ENCODE results near the gene CDC37. TPM values are rescaled to one million over a fixed set of nuclear protein-coding genes. Genes with fewer than 3 reads are reported as not detected.
"Not testable (repeated sequence)": the region's sequence is repeated elsewhere in the genome, so short reads cannot be mapped to it uniquely, and the experiment has no call there.

Gene CDC37
- total and polyA plus RNA-seq, 2 donors: 130 to 313 TPM

DNA sequence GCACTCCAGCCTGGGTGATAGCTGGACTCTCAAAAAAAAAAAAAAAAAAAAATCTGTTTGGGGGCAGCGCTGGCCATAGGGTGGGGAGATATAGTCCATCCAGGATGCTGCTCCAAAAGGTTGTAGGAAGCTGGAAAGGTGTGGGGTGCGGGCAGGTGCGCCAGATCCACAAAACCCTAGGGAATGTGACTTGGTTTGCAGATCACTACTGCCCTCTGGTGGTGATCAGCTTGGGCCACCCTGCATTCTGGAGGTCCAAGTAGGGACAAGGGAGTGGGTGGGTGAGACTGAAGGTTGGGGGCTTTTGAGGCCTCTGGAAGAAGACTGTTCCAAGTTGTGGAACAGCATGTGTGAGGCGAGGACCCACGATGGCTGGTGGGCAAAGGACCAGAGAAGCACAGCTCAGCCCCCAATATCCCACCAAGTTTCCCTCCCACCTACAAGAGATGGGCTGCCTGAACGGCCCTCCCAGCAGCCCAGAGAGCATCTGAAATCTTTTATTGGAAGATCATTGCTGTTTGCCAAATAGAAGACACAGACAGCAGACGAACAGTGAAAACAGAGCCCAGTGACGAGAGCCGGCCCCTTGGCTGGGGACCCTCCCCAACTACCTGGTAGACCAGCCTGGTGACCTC lies 12.6 kb downstream of the CDC37 start:
- WGBS: 73% methylated on average over 9 of the region's 9 CpGs
- Histone ChIP-seq H3K27me3 (ENCODE audit: control insufficient read depth in 2 of 2, insufficient read depth in 1 of 2, low read length in 1 of 2) (no peaks in the 10 kb centered on the region), H3K27ac (ENCODE audit: low read depth in 1 of 2, low read length in 1 of 2) (no peak overlapping the region), H3K4me1 (ENCODE audit: control insufficient read depth in 2 of 2, insufficient read depth in 2 of 2, low read length in 2 of 2) (peaks cover 0 to 12% of the 10 kb centered on the region in 2 donors), H3K36me3 (ENCODE audit: control insufficient read depth in 2 of 2, insufficient read depth in 2 of 2, low read length in 1 of 2) (peaks cover 44 to 50% of the 10 kb centered on the region in 2 donors), H3K9me3 (ENCODE audit: control insufficient read depth in 2 of 2, insufficient read depth in 1 of 2, low read length in 1 of 2) (no peaks in the 10 kb centered on the region), H3K4me3 (ENCODE audit: low read length in 2 of 2) (no peak overlapping the region)
- peak in 4 of 9 donors; percentile 63 to 80 (median 72) for DNase-seq (ENCODE audit: low read depth in 6 of 9, low spot score in 9 of 9)

DNA sequence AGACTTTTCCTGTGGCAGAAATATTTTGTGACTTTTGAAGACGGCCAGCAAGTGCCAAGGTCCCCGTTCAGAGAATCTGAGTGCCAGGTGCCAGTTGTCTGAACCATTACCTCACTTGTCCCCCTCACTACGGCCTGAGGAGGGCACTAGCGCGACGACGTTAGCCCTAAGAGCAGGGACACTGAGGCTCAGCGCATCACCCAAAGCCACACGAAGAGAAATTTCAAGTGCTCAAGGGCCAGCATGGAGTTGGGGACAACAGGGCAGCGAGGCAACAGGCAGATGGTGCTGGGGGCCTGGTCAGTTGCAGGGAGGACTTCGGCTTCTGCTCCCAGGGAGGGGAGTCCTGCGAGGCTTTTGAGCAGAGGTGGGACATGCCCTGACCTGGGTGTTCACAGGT lies 13.5 kb downstream of the CDC37 start:
- no peak overlapping the region for H3K4me3 ChIP-seq (ENCODE audit: low read length in 2 of 2)
- H3K27ac ChIP-seq (ENCODE audit: low read depth in 1 of 2, low read length in 1 of 2): no peak overlapping the region
- H3K27me3 ChIP-seq (ENCODE audit: control insufficient read depth in 2 of 2, insufficient read depth in 1 of 2, low read length in 1 of 2): no peaks in the 10 kb centered on the region
- WGBS: 77% methylated on average over 12 of the region's 12 CpGs
- H3K9me3 ChIP-seq (ENCODE audit: control insufficient read depth in 2 of 2, insufficient read depth in 1 of 2, low read length in 1 of 2): no peaks in the 10 kb centered on the region
- peaks cover 38 to 41% of the 10 kb centered on the region in 2 donors for H3K36me3 ChIP-seq (ENCODE audit: control insufficient read depth in 2 of 2, insufficient read depth in 2 of 2, low read length in 1 of 2)
- no peak for DNase-seq (ENCODE audit: low read depth in 6 of 9, low spot score in 9 of 9)
- H3K4me1 ChIP-seq (ENCODE audit: control insufficient read depth in 2 of 2, insufficient read depth in 2 of 2, low read length in 2 of 2): peaks cover 0 to 12% of the 10 kb centered on the region in 2 donors

DNA sequence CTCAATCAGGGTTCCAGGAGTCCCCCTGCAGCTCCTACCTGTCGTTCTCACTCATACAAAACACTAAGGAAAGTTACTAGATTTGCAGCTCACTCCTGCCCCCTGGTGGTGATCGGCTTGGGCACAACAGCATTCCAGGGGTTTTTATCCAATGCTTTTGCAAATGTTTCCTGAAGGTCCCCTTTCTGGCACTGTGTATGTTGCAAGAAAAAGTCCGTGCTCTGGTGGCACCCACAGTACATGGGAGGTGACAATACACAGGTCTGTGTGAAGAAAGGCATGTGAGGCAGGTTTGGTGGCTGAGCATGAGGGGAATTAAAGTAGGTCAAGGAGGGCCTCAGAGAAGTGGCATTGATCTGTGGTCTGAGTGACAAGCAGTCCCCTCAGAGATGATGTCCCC lies 14.4 kb downstream of the CDC37 start:
- H3K27ac ChIP-seq (ENCODE audit: low read depth in 1 of 2, low read length in 1 of 2): no peak overlapping the region
- WGBS: 4% methylated on average over 3 of the region's 3 CpGs
- H3K4me1 ChIP-seq (ENCODE audit: control insufficient read depth in 2 of 2, insufficient read depth in 2 of 2, low read length in 2 of 2): peaks cover 0 to 12% of the 10 kb centered on the region in 2 donors
- peaks cover 0 to 2% of the 10 kb centered on the region in 2 donors for H3K27me3 ChIP-seq (ENCODE audit: control insufficient read depth in 2 of 2, insufficient read depth in 1 of 2, low read length in 1 of 2)
- peak in 5 of 9 donors; percentile 66 to 84 (median 81) for DNase-seq (ENCODE audit: low read depth in 6 of 9, low spot score in 9 of 9)
- no peak overlapping the region for H3K4me3 ChIP-seq (ENCODE audit: low read length in 2 of 2)
- H3K36me3 ChIP-seq (ENCODE audit: control insufficient read depth in 2 of 2, insufficient read depth in 2 of 2, low read length in 1 of 2): peaks cover 32 to 33% of the 10 kb centered on the region in 2 donors
- H3K9me3 ChIP-seq (ENCODE audit: control insufficient read depth in 2 of 2, insufficient read depth in 1 of 2, low read length in 1 of 2): no peaks in the 10 kb centered on the region

DNA sequence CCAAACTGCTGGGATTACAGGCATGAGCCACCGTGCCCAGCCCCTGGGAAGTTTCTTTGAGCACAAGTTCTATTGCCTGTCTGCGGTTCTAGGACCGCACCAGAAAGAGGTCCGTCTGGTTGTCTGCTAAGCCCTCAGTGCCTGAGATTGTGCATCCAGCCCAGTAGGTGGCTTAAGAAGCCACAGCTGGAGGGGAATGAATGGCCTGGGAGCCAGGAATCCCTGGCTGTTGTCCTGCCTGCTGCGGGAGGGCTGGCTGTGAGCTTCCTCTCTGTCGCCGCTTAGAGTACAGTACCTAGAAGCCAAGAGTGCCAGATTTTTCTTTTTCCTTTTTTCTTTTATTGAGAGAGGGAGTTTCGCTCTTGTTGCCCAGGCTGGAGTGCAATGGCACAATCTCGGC lies 18.8 kb downstream of the CDC37 start:
- peaks cover 0 to 2% of the 10 kb centered on the region in 2 donors for H3K27me3 ChIP-seq (ENCODE audit: control insufficient read depth in 2 of 2, insufficient read depth in 1 of 2, low read length in 1 of 2)
- 96% methylated on average over 9 of the region's 9 CpGs for WGBS
- DNase-seq (ENCODE audit: low read depth in 6 of 9, low spot score in 9 of 9): no peak
- no peak overlapping the region for H3K27ac ChIP-seq (ENCODE audit: low read depth in 1 of 2, low read length in 1 of 2)
- H3K4me3 ChIP-seq (ENCODE audit: low read length in 2 of 2): no peak overlapping the region
- H3K36me3 ChIP-seq (ENCODE audit: control insufficient read depth in 2 of 2, insufficient read depth in 2 of 2, low read length in 1 of 2): no peaks in the 10 kb centered on the region
- H3K4me1 ChIP-seq (ENCODE audit: control insufficient read depth in 2 of 2, insufficient read depth in 2 of 2, low read length in 2 of 2): peaks cover 4 to 24% of the 10 kb centered on the region in 2 donors
- no peaks in the 10 kb centered on the region for H3K9me3 ChIP-seq (ENCODE audit: control insufficient read depth in 2 of 2, insufficient read depth in 1 of 2, low read length in 1 of 2)

DNA sequence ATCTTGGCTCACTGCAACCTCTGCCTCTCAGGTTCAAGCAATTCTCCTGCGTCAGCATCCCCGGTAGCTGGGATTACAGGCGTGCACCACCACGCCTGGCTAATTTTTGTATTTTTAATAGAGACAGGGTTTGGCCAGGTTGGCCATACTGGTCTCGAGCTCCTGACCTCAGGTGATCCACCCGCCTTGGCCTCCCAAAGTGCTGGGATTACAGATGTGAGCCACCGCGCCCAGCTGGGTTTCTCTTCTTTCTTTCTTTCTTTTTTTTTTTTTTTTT lies 20.2 kb downstream of the CDC37 start:
- not testable (repeated sequence) for H3K27me3 ChIP-seq (ENCODE audit: control insufficient read depth in 2 of 2, insufficient read depth in 1 of 2, low read length in 1 of 2); H3K36me3 ChIP-seq (ENCODE audit: control insufficient read depth in 2 of 2, insufficient read depth in 2 of 2, low read length in 1 of 2); DNase-seq (ENCODE audit: low read depth in 6 of 9, low spot score in 9 of 9); H3K9me3 ChIP-seq (ENCODE audit: control insufficient read depth in 2 of 2, insufficient read depth in 1 of 2, low read length in 1 of 2); H3K4me3 ChIP-seq (ENCODE audit: low read length in 2 of 2); H3K27ac ChIP-seq (ENCODE audit: low read depth in 1 of 2, low read length in 1 of 2)
- peaks cover 6 to 20% of the 10 kb centered on the region in 2 donors for H3K4me1 ChIP-seq (ENCODE audit: control insufficient read depth in 2 of 2, insufficient read depth in 2 of 2, low read length in 2 of 2)
- whole genome bisulfite sequencing: 94% methylated on average over 8 of the region's 8 CpGs

DNA sequence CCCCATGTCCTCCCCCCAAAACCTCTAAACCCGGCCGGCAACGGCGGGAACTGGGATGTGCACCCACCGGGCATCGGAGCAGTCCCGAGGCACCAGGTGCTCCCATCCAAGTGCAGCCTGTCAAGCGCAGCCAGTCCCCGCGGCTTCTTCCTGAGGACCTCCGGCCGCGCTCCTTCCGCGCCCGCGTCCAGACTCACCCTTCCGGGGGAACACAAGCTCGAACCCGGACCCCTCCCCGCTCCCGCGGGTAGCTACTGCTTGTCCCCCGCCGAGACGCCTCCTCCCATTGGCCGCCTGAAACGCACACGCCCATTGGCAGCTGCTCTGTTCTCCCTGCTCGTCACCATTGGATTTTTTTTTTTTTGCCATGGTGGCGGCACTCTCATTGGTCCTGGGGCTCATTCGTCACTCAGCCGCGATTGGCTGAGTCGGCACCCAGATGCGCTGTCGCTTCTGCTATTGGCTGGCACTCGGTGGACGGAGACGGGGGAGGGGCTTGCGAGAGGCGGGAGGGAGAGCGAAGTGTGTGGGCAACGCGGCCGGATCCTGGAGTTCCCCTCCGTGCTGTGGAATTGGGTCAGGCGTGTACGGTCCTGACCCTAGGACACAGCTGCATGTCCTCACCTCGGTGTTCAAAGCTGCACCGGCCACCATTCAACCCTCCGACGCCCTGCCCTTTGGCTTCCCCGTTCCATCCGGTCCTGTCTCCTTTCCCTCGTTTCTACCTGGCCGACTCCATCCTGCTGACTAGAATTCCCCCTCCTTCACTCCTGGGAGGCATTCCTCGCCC lies 22.8 kb downstream of the CDC37 start, which contains the start of gene TYK2:
TYK2 (minus strand) TSS at position 260 of the 790 bp plus-strand sequence. CDS start 2,166 bp downstream, outside the sequence.
- H3K27ac ChIP-seq (ENCODE audit: low read depth in 1 of 2, low read length in 1 of 2): peak within 1 kb of the TSS; percentile 84 to 88
- H3K27me3 ChIP-seq (ENCODE audit: control insufficient read depth in 2 of 2, insufficient read depth in 1 of 2, low read length in 1 of 2): peaks cover 0 to 2% of the 10 kb centered on the region in 2 donors
- peak within 1 kb of the TSS; percentile 96 to 100 for H3K4me3 ChIP-seq (ENCODE audit: low read length in 2 of 2)
- H3K9me3 ChIP-seq (ENCODE audit: control insufficient read depth in 2 of 2, insufficient read depth in 1 of 2, low read length in 1 of 2): no peaks in the 10 kb centered on the region
- DNase-seq (ENCODE audit: low read depth in 6 of 9, low spot score in 9 of 9): peak; percentile 96 to 99 (median 98)
- peaks cover 6 to 15% of the 10 kb centered on the region in 2 donors for H3K4me1 ChIP-seq (ENCODE audit: control insufficient read depth in 2 of 2, insufficient read depth in 2 of 2, low read length in 2 of 2)
- peaks cover 15% of the 10 kb centered on the region in 2 donors for H3K36me3 ChIP-seq (ENCODE audit: control insufficient read depth in 2 of 2, insufficient read depth in 2 of 2, low read length in 1 of 2)
- under 1% methylated on average over 58 of the region's 58 CpGs for WGBS

DNA sequence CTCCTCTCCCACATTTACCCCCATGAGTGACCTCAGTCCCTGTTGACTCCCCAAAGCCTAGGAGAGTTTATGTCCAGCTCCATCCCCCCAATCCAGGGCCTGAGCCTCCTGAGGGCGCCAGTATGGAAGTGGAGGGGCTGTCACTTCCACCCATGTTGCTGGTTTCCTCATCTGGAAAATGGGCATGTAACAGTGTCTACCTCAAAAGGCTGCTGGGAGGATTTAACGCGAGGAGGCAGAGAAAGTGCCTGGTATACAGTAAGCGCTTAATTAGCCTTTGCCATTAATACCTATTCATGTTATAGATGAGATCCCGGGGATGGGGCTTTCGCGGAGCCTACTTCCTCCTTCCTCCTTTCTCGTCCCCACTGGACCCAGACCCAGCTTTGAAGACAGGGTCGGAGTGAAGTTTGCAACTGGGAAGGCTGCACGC lies 23.4 kb downstream of the CDC37 start:
- Histone ChIP-seq H3K36me3 (ENCODE audit: control insufficient read depth in 2 of 2, insufficient read depth in 2 of 2, low read length in 1 of 2) (peaks cover 16 to 17% of the 10 kb centered on the region in 2 donors), H3K9me3 (ENCODE audit: control insufficient read depth in 2 of 2, insufficient read depth in 1 of 2, low read length in 1 of 2) (no peaks in the 10 kb centered on the region), H3K4me3 (ENCODE audit: low read length in 2 of 2) (peak overlapping the region; percentile 96 to 100), H3K4me1 (ENCODE audit: control insufficient read depth in 2 of 2, insufficient read depth in 2 of 2, low read length in 2 of 2) (peaks cover 6 to 15% of the 10 kb centered on the region in 2 donors), H3K27ac (ENCODE audit: low read depth in 1 of 2, low read length in 1 of 2) (peak overlapping the region; percentile 75 to 88), H3K27me3 (ENCODE audit: control insufficient read depth in 2 of 2, insufficient read depth in 1 of 2, low read length in 1 of 2) (peaks cover 0 to 2% of the 10 kb centered on the region in 2 donors)
- 1% methylated on average over 10 of the region's 10 CpGs for WGBS
- DNase-seq (ENCODE audit: low read depth in 6 of 9, low spot score in 9 of 9): no peak

DNA sequence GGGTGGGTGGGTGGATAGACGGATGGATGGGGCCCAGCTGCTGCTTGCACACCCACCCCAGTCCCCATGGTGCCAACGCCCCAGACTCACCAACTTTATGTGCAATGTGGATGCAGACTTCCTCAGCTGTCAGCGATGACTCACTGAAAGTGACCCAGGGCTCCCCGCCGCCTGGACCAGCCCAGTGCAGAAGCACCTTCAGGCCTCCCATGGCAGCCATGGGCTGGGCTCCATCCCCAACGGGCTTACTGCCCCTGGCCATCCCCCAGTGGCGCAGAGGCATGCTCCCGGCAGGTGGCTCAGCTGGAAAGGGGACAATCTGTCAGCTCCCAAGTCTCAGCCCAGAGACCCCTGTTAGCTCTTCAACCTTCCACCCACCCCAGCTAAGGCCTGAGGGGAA lies 25.2 kb downstream of the CDC37 start:
- H3K27me3 ChIP-seq (ENCODE audit: control insufficient read depth in 2 of 2, insufficient read depth in 1 of 2, low read length in 1 of 2): no peaks in the 10 kb centered on the region
- WGBS: 97% methylated on average over 8 of the region's 8 CpGs
- peaks cover 6 to 15% of the 10 kb centered on the region in 2 donors for H3K4me1 ChIP-seq (ENCODE audit: control insufficient read depth in 2 of 2, insufficient read depth in 2 of 2, low read length in 2 of 2)
- H3K4me3 ChIP-seq (ENCODE audit: low read length in 2 of 2): no peak overlapping the region
- no peaks in the 10 kb centered on the region for H3K9me3 ChIP-seq (ENCODE audit: control insufficient read depth in 2 of 2, insufficient read depth in 1 of 2, low read length in 1 of 2)
- H3K27ac ChIP-seq (ENCODE audit: low read depth in 1 of 2, low read length in 1 of 2): no peak overlapping the region
- peaks cover 24 to 25% of the 10 kb centered on the region in 2 donors for H3K36me3 ChIP-seq (ENCODE audit: control insufficient read depth in 2 of 2, insufficient read depth in 2 of 2, low read length in 1 of 2)
- DNase-seq (ENCODE audit: low read depth in 6 of 9, low spot score in 9 of 9): no peak

DNA sequence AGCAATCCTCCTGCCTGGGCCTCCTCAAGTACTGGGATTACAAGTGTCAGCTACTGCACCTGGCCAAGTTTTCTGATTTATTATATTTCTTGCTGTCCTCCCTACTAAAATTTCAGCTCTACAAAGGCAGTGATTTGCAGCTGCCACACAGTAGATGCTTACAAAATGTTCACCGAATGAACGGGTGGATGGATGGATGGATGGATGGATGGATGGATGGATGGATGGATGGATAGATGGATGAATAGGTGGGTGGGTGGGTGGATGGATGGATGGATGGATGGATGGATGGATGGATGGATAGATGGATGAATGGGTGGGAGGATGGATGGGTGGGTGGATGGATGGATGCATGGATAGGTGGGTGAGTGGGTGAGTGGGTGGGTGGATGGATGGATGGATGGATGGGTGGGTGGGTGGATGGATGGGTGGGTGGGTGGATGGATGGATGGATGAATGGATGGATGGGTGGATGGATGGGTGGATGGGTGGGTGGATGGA lies 26.2 kb downstream of the CDC37 start:
- H3K9me3 ChIP-seq (ENCODE audit: control insufficient read depth in 2 of 2, insufficient read depth in 1 of 2, low read length in 1 of 2); H3K27ac ChIP-seq (ENCODE audit: low read depth in 1 of 2, low read length in 1 of 2); H3K4me3 ChIP-seq (ENCODE audit: low read length in 2 of 2); H3K27me3 ChIP-seq (ENCODE audit: control insufficient read depth in 2 of 2, insufficient read depth in 1 of 2, low read length in 1 of 2); DNase-seq (ENCODE audit: low read depth in 6 of 9, low spot score in 9 of 9): not testable (repeated sequence)
- H3K36me3 ChIP-seq (ENCODE audit: control insufficient read depth in 2 of 2, insufficient read depth in 2 of 2, low read length in 1 of 2): peaks cover 24 to 28% of the 10 kb centered on the region in 2 donors
- 93% methylated on average over 2 of the region's 2 CpGs for WGBS
- H3K4me1 ChIP-seq (ENCODE audit: control insufficient read depth in 2 of 2, insufficient read depth in 2 of 2, low read length in 2 of 2): peaks cover 6 to 15% of the 10 kb centered on the region in 2 donors

Data from thymus (tissue), 11 donors.